Astrocyte (in vitro differentiated cells and primary cell): ENCODE measurements around the gene RASAL1. TPM values are rescaled to one million over a fixed set of nuclear protein-coding genes. Genes with fewer than 3 reads are reported as not detected.

Experiments used
- DNase-seq: peaks from one replicate; pipeline ENCODE4 v3.0.0-alpha.2; 2010; ENCODE audit warnings: low read depth
- FAIRE-seq: peaks from 2 replicates; lab custom pipeline; 2011; peaks lifted over from hg19 to GRCh38; lab: Jason Lieb, UNC
- H2AFZ ChIP-seq: 2 replicates; pipeline ENCODE4 v1.6.0; 2012; ENCODE audit warnings: low read depth, low read length, inconsistent platforms
- H3K27ac ChIP-seq: 2 replicates; pipeline ENCODE4 v1.5.1; 2011; ENCODE audit warnings: low read depth, low read length, inconsistent platforms
- H3K27me3 ChIP-seq: 2 replicates; pipeline ENCODE4 v1.6.0; 2011; ENCODE audit warnings: low read length, inconsistent platforms; ENCODE audit not compliant: insufficient read depth
- H3K36me3 ChIP-seq: 2 replicates; pipeline ENCODE4 v1.5.1; 2011; ENCODE audit warnings: low read length, inconsistent platforms; ENCODE audit not compliant: insufficient read depth
- H3K4me1 ChIP-seq: 2 replicates; pipeline ENCODE4 v1.5.1; 2011; ENCODE audit warnings: low read length, inconsistent platforms; ENCODE audit not compliant: insufficient read depth
- H3K4me2 ChIP-seq: 2 replicates; pipeline ENCODE4 v1.6.0; 2012; ENCODE audit warnings: low read length, inconsistent platforms
- H3K4me3 ChIP-seq: 2 replicates; pipeline ENCODE4 v1.5.1; 2011; ENCODE audit warnings: low read depth, mild to moderate bottlenecking, low read length, inconsistent platforms; ENCODE audit not compliant: insufficient read depth
- H3K79me2 ChIP-seq: 2 replicates; pipeline ENCODE4 v1.6.0; 2012; ENCODE audit warnings: mild to moderate bottlenecking, low read length, inconsistent platforms; ENCODE audit not compliant: insufficient read depth
- H3K9ac ChIP-seq: 2 replicates; pipeline ENCODE4 v1.6.0; 2012; ENCODE audit warnings: mild to moderate bottlenecking, low read length, inconsistent platforms
- H3K9me3 ChIP-seq: 2 replicates; pipeline ENCODE4 v1.5.1; 2012; ENCODE audit warnings: low read depth, mild to moderate bottlenecking, low read length, inconsistent platforms; ENCODE audit not compliant: insufficient read depth
- H4K20me1 ChIP-seq: 2 replicates; pipeline ENCODE4 v1.6.0; 2012; ENCODE audit warnings: low read length, inconsistent platforms; ENCODE audit not compliant: insufficient read depth
- H3K27ac Mint-ChIP-seq: one replicate; pipeline ENCODE4 v1.8.0; 2021; ENCODE audit warnings: mild to moderate bottlenecking, mixed read lengths; ENCODE audit not compliant: unreplicated experiment
- H3K27me3 Mint-ChIP-seq: one replicate; pipeline ENCODE4 v1.8.0; 2021; ENCODE audit warnings: low read depth, mixed read lengths; ENCODE audit not compliant: unreplicated experiment
- H3K36me3 Mint-ChIP-seq: one replicate; pipeline ENCODE4 v1.8.0; 2021; ENCODE audit warnings: low read depth, mixed read lengths; ENCODE audit not compliant: unreplicated experiment
- H3K4me1 Mint-ChIP-seq: one replicate; pipeline ENCODE4 v1.8.0; 2021; ENCODE audit warnings: low read depth, mixed read lengths; ENCODE audit not compliant: unreplicated experiment
- H3K4me3 Mint-ChIP-seq: one replicate; pipeline ENCODE4 v1.8.0; 2021; ENCODE audit warnings: mild to moderate bottlenecking, moderate library complexity, mixed read lengths; ENCODE audit not compliant: unreplicated experiment
- H3K9me3 Mint-ChIP-seq: one replicate; pipeline ENCODE4 v1.8.0; 2021; ENCODE audit warnings: mild to moderate bottlenecking, mixed read lengths; ENCODE audit not compliant: unreplicated experiment
- EZH2 ChIP-seq: IDR thresholded peaks from 2 replicates; pipeline ENCODE4 v1.6.1; 2012; ENCODE audit warnings: mild to moderate bottlenecking, low read length, inconsistent platforms; ENCODE audit not compliant: insufficient read depth
- total RNA-seq: library from RNA; stranded (reverse); gene quantifications from 2 replicates; pipeline ENCODE4 v1.2.1, GENCODE V29; 2021
- TF ChIP-seq, protein P1 (sequence below): IDR thresholded peaks from 2 replicates; pipeline ENCODE4 v1.5.1; 2011; ENCODE audit warnings: low read depth, mild to moderate bottlenecking, inconsistent platforms, low read length, moderate library complexity; ENCODE audit not compliant: insufficient read depth

Gene RASAL1
- total RNA-seq, 1 donor from 2014 or later = 0.48 TPM

DNA sequence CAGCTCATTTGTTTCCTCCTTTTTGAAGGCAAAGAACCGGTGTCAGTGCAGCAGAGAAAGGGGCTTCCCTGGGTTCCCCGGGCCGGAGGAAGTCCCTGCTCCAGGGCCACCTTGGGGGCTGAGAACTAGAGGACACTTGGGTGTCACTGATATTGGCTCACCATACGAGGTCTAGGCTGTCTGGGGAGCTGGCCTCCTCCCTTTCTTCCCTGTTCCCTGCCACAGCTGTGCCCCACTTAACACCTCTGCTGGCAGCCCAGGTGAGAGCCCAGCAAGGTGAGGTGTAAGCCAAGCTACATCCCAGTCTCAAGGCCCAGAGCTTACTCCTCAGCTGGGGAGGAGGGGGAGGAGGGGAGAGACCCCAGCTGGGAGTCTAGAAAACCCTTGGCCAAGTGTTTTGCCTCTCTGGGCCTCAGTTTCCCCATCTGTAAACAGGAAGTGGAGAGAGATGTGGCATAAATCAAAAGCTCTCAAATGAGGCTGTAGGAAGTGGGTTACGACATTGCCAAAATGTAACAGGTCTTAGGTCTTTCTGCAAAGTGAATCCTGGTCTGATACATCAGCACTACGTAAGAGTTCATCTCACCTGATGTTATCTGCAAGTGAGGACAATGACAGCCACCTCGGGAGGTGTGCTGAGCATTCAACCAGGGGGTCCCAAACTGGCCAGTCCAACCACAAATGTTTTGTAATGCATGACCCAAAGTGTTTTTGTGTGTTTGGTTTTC is 25.5 kb downstream of the RASAL1 start:
- DNase-seq = no peak
- Mint-ChIP-seq H3K4me1 (no peaks in the 10 kb centered on the region), H3K4me3 (no peak overlapping the region), H3K27me3 (peaks cover 62% of the 10 kb centered on the region), H3K9me3 (no peaks in the 10 kb centered on the region), H3K36me3 (no peaks in the 10 kb centered on the region), H3K27ac (no peak overlapping the region)
- H3K27ac ChIP-seq = no peak overlapping the region
- no peaks in the 10 kb centered on the region for H3K4me1 ChIP-seq
- TF ChIP-seq, protein P1, sequence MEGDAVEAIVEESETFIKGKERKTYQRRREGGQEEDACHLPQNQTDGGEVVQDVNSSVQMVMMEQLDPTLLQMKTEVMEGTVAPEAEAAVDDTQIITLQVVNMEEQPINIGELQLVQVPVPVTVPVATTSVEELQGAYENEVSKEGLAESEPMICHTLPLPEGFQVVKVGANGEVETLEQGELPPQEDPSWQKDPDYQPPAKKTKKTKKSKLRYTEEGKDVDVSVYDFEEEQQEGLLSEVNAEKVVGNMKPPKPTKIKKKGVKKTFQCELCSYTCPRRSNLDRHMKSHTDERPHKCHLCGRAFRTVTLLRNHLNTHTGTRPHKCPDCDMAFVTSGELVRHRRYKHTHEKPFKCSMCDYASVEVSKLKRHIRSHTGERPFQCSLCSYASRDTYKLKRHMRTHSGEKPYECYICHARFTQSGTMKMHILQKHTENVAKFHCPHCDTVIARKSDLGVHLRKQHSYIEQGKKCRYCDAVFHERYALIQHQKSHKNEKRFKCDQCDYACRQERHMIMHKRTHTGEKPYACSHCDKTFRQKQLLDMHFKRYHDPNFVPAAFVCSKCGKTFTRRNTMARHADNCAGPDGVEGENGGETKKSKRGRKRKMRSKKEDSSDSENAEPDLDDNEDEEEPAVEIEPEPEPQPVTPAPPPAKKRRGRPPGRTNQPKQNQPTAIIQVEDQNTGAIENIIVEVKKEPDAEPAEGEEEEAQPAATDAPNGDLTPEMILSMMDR = no peak
- no peak for TF ChIP-seq EZH2
- no peaks in the 10 kb centered on the region for H3K9me3 ChIP-seq
- H3K79me2 ChIP-seq = no peaks in the 10 kb centered on the region
- H4K20me1 ChIP-seq = no peaks in the 10 kb centered on the region
- no peak overlapping the region for H3K4me2 ChIP-seq
- no peak overlapping the region for H3K9ac ChIP-seq
- FAIRE-seq = no peak
- H3K4me3 ChIP-seq = no peak overlapping the region
- peaks cover 11% of the 10 kb centered on the region for H3K27me3 ChIP-seq
- H2AFZ ChIP-seq = no peak overlapping the region
- no peaks in the 10 kb centered on the region for H3K36me3 ChIP-seq

DNA sequence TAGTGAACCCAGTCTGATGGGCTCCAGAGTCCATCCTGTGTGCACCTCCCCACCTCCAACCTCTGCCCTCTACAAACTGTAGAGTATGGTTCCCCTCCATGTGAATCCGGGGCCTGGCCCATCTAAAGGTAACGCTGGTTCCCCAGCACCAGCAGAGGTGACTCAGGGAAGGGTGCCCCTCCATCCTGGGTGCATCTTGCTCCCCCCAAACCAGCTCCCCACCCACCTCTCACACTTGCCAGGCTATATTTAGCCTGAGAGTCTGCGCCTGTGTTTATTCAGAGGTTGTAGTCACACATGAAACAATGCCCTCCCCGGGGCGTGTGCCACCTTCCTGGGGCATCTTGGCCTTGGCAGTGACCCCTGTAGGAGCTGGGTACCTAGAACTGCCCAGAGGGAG is 26.2 kb downstream of the RASAL1 start:
- H3K4me2 ChIP-seq = no peak overlapping the region
- Mint-ChIP-seq H3K4me1 (no peaks in the 10 kb centered on the region), H3K36me3 (no peaks in the 10 kb centered on the region), H3K27ac (no peak overlapping the region), H3K9me3 (no peaks in the 10 kb centered on the region), H3K4me3 (no peak overlapping the region), H3K27me3 (peaks cover 68% of the 10 kb centered on the region)
- no peaks in the 10 kb centered on the region for H3K4me1 ChIP-seq
- H3K4me3 ChIP-seq = no peak overlapping the region
- H3K9me3 ChIP-seq = no peaks in the 10 kb centered on the region
- no peaks in the 10 kb centered on the region for H4K20me1 ChIP-seq
- no peak for FAIRE-seq
- H3K79me2 ChIP-seq = no peaks in the 10 kb centered on the region
- H3K27me3 ChIP-seq = peaks cover 11% of the 10 kb centered on the region
- no peak for DNase-seq
- H3K27ac ChIP-seq = no peak overlapping the region
- no peak for TF ChIP-seq EZH2
- TF ChIP-seq, protein P1 = no peak
- no peaks in the 10 kb centered on the region for H3K36me3 ChIP-seq
- H2AFZ ChIP-seq = no peak overlapping the region
- no peak overlapping the region for H3K9ac ChIP-seq

DNA sequence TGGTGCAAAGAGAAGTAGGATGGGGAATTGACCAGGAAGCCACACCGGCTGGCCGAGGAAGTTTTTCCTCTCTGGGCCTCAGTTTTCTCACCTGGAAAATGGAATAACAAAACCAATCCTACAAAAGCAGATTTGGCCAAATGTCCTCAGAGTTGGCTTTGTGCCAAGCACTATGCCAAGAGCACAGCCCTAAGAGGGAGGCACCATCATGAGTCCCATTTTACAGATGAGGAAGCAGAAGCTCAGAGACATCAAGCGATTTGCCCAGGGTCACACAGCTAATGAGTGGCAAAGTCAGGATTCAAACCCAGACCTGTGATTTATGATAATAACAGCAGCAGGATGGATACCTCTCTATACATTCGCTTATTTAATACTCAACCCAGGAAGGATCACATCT is 27.3 kb downstream of the RASAL1 start:
- Mint-ChIP-seq H3K27me3 (peaks cover 67% of the 10 kb centered on the region), H3K4me1 (no peaks in the 10 kb centered on the region), H3K36me3 (no peaks in the 10 kb centered on the region), H3K27ac (no peak overlapping the region), H3K9me3 (no peaks in the 10 kb centered on the region), H3K4me3 (no peak overlapping the region)
- Histone ChIP-seq H3K4me1 (no peaks in the 10 kb centered on the region), H3K9ac (no peak overlapping the region), H3K27me3 (peaks cover 11% of the 10 kb centered on the region), H4K20me1 (no peaks in the 10 kb centered on the region), H3K9me3 (no peaks in the 10 kb centered on the region), H3K4me3 (no peak overlapping the region), H3K4me2 (no peak overlapping the region), H2AFZ (no peak overlapping the region), H3K36me3 (no peaks in the 10 kb centered on the region), H3K27ac (no peak overlapping the region), H3K79me2 (no peaks in the 10 kb centered on the region)
- DNase-seq (no peak), FAIRE-seq (no peak)
- TF ChIP-seq, protein P1 = no peak
- no peak for TF ChIP-seq EZH2
